ENCODE data around the gene FXYD5. TPM values are rescaled to one million over a fixed set of nuclear protein-coding genes. Genes with fewer than 3 reads are reported as not detected.
A peak's percentile ranks its signal among the peaks of the same experiment; 100 is the strongest.

The FXYD5 gene
- total RNA-seq, 6 experiments from 2014 or later, result 317 to 417 (median 353) TPM

- H3K9me3 Mint-ChIP-seq, result no peaks in the 10 kb centered on the region
- peaks cover 36% of the 10 kb centered on the region for H3K4me1 Mint-ChIP-seq (ENCODE audit: low read depth)
- H3K36me3 Mint-ChIP-seq (ENCODE audit: low read depth), result no peaks in the 10 kb centered on the region
- peaks cover 13% of the 10 kb centered on the region for H3K27me3 Mint-ChIP-seq (ENCODE audit: insufficient read depth)
- H3K4me3 Mint-ChIP-seq, result no peak overlapping the region
- no peak for DNase-seq
- TF ChIP-seq CTCF (IDR thresholded peaks at IDR 0.05), result no peak
- H3K27ac Mint-ChIP-seq, result no peak overlapping the region
Measured at GRCh38 chr19:35122687-35123551, 31.6 kb upstream of the FXYD5 start.

- peaks cover 16% of the 10 kb centered on the region for H3K27me3 Mint-ChIP-seq (ENCODE audit: insufficient read depth)
- no peaks in the 10 kb centered on the region for H3K9me3 Mint-ChIP-seq
- DNase-seq, result no peak
- no peaks in the 10 kb centered on the region for H3K36me3 Mint-ChIP-seq (ENCODE audit: low read depth)
- TF ChIP-seq CTCF (IDR thresholded peaks at IDR 0.05), result no peak
- no peak overlapping the region for H3K27ac Mint-ChIP-seq
- H3K4me1 Mint-ChIP-seq (ENCODE audit: low read depth), result peaks cover 36% of the 10 kb centered on the region
- peak overlapping the region; percentile 87 for H3K4me3 Mint-ChIP-seq
Measured at GRCh38 chr19:35123573-35123972, 31.0 kb upstream of the FXYD5 start.

DNA sequence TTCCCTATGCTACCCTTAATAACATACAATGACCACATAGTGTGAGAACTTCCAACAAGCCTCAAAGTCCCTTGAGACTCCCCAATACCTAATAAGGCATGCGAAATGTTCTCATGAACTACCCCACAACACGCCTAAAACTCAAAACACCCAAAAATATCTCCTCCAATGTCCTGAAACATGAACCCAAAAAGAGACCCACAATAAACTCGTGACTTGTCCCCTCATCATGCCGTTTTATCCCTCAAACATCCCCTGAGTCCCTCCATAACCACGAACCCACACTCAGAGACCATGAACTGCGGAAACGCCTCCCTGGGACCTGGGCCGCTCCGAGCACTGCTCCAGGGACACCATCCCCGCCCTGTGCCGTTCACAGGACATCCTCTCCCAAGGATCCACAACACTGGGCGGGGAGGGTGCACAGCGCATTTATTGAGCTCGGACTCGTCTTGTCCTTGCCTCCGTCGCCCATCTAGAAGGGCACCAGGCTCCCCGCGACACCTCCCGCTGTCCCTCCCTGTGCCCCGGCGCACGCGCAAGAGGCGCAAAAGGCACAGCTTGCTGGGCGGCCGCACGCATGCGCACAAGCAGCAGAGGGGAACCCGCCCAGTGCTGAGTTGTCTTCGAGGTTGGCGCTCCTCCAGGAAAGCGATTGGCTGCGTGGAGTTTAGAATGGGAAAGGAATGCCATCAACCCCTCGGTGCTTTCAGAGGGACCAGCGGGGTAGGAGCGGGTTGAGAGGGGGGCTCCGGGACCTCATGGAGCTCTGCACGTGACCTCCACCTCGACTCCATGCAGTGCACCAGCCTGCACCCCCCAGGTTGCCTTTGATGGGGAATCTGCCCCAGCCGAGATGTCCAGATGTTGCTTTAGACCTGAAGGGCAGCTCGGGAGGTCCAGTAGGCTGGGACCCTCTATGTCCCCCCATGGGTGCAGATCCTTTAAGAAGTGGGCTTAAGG, 30.2 kb upstream of the FXYD5 start:
- H3K9me3 Mint-ChIP-seq, result no peaks in the 10 kb centered on the region
- H3K36me3 Mint-ChIP-seq (ENCODE audit: low read depth), result no peaks in the 10 kb centered on the region
- peak; percentile 90 for DNase-seq
- TF ChIP-seq CTCF (IDR thresholded peaks at IDR 0.05), result no peak
- H3K27me3 Mint-ChIP-seq (ENCODE audit: insufficient read depth), result peaks cover 16% of the 10 kb centered on the region
- H3K4me1 Mint-ChIP-seq (ENCODE audit: low read depth), result peaks cover 36% of the 10 kb centered on the region
- peak overlapping the region; percentile 87 for H3K4me3 Mint-ChIP-seq
- peak overlapping the region; percentile 59 for H3K27ac Mint-ChIP-seq

DNA sequence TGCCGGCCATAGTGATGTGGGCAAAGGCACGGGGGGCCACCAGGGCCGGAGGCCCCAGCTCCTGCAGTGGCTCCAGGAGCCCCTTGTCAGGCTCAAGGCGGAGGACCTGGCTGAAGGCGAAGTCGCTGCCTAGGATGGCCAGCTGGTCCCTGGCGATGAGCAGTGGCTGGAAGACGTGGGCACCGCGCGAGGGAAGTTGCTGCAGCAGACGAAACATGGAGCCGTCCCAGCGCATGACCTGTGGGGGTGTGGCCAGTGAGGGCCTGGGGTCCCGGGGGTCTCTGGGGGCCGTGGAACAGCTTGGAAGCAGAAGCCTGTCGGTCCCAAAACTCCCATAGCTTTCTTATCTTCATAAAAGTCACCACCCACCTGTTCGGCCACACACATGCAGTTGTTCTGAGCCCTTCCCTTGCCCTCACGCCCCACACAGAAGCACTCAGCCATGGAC, 29.2 kb upstream of the FXYD5 start:
- peaks cover 23% of the 10 kb centered on the region for H3K27me3 Mint-ChIP-seq (ENCODE audit: insufficient read depth)
- no peaks in the 10 kb centered on the region for H3K9me3 Mint-ChIP-seq
- no peak for DNase-seq
- H3K4me3 Mint-ChIP-seq, result no peak overlapping the region
- no peaks in the 10 kb centered on the region for H3K36me3 Mint-ChIP-seq (ENCODE audit: low read depth)
- no peak for TF ChIP-seq CTCF (IDR thresholded peaks at IDR 0.05)
- peaks cover 34% of the 10 kb centered on the region for H3K4me1 Mint-ChIP-seq (ENCODE audit: low read depth)
- H3K27ac Mint-ChIP-seq, result no peak overlapping the region

DNA sequence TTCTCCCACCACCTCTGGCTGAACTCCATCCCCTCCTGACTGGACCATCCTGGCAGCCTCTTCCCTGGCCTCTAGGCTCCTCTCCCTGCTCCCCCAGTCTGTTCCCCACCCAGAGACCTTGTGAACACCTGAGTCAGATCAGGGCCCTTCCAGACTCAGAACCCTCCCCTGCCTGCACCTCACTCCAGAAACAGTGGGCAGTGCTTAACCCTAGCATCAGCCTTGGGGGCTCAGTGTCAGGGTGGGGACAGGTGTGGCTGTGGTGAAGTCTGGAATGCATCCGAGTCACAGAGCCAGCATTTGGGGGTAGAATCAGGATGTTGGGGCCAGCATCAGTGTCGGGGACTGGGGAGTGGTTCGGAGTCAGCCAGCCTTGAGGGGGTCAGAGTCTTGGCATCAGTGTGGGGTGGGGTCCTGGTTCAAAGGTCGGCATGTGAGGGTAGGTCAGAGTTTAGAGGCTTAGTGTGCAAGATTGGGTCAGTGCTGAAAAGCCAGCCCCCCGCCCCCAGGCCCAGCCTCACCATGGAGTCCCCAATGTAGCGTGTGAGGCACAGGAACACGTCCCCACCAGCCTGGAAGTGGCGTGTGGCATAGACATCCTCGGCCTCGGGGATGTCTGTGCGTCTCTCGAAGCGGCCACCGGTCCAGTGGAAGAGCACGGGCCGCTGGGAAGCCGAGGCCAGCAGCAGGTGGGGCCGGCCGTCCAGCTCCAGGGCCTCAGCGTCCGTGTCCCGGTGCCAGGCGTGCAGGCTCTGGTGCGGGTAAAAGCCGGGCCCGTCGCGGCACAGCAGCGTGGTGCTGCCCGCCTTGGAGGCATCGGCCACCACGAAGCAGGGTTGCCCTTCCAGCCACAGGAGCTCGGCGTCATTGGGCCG, 28.5 kb upstream of the FXYD5 start:
- H3K4me1 Mint-ChIP-seq (ENCODE audit: low read depth), result peaks cover 27% of the 10 kb centered on the region
- H3K9me3 Mint-ChIP-seq, result no peaks in the 10 kb centered on the region
- H3K4me3 Mint-ChIP-seq, result no peak overlapping the region
- no peaks in the 10 kb centered on the region for H3K36me3 Mint-ChIP-seq (ENCODE audit: low read depth)
- DNase-seq, result no peak
- no peak for TF ChIP-seq CTCF (IDR thresholded peaks at IDR 0.05)
- no peak overlapping the region for H3K27ac Mint-ChIP-seq
- peaks cover 25% of the 10 kb centered on the region for H3K27me3 Mint-ChIP-seq (ENCODE audit: insufficient read depth)

Measured in HFFc6 (cell line).